Inflammatory macrophage treated with lipopolysaccharide for 4 hours (primary cell): ENCODE measurements around the gene CUTA.
A peak's percentile ranks its signal among the peaks of the same experiment; 100 is the strongest.
"Not testable (repeated sequence)": the region's sequence is repeated elsewhere in the genome, so short reads cannot be mapped to it uniquely, and the experiment has no call there.

Experiments
- DNase-seq: peaks from one replicate; pipeline ENCODE4 v3.0.0-alpha.2; 2020

The CUTA gene

DNA sequence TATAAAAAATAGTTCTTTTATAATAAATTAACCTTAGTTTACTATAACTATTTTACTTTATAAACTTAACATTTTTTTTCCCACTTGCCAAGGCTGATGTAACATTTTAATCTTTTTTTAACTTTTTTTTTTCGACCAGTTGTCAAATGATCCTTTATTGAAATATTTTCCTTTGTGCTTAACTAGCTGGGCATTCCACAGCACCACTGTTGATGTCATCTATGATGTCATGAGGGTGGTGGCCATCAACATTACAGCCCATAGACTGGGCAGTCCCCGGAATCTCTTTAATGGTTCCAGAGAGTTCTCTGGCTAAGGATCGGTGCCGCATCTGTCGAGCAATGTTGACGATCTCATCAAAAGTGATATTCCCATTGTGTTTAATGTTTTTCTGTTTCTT, 18.0 kb downstream of the CUTA start:
- DNase-seq: not testable (repeated sequence)

DNA sequence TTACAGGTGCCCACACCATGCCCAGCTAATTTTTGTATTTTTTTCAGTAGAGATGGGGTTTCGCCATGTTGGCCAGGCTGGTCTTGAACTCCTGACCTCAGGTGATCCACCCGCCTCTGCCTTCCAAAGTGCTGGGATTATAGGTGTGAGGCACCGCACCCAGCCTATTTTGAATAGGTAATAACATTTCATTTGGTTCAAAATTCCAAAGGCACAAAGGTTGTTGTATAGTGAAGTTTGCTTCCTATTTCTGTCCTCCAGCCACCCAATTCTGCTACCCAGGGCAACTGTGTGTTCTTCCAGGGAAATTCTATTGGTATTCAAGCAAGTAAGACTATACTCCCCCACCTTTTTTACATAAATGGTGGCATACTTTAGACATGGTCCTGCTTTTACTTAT, 19.3 kb downstream of the CUTA start:
- DNase-seq: not testable (repeated sequence)

DNA sequence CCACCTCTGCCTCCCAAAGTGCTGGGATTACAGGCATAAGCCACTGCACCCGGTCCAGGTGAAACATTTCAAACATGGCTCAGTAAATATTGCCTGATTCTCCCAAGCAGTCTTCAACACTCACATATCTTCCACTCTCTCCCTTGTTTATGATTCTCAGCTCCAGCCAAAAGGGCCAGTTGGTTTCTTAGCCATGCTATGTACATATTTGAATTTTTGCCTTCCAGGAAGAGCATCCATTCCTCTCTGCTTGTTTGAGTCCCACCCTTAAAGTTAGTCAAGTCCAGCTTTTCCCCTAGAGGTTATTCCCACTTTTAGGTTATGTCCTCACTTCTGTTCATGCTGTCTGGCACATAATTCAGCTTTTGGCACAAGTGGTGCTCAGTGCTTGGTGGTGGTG, 20.4 kb downstream of the CUTA start:
- no peak for DNase-seq

DNA sequence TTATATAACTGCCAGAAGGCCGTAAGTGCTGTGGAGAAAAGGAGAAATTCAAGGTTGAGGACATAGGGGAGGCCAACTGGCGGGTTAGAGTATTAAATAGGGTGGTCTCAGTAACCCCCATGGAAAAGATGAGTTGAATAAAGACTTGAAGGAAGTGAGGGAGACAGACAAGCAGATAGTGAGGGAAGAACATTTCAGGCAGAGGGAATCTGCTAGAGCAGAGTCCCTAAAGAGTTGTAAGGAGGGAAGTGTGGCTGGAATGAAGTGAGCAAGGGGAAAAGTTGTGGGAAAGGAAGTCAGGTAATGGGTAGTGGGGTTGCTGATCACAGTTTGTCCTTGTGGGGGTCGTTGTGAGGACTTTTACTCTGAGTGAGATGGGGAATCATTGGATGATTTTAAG, 24.9 kb downstream of the CUTA start:
- no peak for DNase-seq

DNA sequence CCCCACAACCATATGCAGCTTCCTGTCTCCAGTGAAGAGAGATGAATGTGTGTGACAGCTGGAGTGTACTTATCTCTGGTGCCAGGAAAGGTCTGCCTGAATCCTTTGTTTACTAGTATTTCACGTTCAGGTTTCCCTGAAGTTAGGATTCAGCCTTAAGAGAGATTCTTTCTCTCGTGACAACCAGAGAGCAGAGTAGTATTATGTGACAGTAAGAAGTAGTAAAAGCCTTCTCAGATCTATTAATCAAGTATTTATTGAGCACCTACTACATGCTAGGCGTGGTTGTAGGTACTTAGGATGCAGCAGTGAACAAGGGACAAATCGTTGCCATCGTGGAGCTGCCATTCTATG, 25.3 kb downstream of the CUTA start:
- DNase-seq: no peak

DNA sequence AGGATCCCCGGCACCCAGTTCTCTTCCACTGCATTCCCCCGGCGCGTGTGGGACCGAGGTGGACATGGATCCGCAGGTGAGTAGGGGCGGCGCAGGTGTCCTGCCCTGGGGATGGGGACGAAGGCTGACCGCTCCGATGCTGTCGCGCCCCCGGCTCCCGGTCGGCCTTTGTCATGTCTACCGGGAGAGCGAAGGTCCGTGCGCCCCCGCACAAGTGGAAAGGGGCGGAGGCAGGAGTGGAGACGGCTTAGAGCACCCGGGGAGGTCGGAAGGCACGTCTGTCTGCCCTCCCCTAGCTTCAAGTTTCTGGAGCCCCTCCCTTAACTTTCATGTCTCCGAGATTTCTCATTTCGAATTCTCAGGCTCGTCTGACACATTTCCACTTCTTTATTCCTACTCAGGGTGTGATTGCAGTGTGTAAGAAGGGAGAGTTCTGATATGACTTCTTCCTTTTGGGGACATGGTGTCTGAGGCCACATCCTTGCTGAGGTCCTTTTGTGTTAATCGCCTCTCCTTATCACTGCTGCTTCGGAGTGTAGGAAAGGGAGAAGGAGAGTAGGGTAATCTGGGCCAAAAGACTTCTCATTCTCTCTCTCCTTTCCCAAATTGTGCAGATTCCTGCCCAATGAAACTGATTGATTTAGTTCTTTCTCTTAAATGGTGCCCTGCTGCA, 25.8 kb downstream of the CUTA start:
- peak; percentile 64 for DNase-seq

DNA sequence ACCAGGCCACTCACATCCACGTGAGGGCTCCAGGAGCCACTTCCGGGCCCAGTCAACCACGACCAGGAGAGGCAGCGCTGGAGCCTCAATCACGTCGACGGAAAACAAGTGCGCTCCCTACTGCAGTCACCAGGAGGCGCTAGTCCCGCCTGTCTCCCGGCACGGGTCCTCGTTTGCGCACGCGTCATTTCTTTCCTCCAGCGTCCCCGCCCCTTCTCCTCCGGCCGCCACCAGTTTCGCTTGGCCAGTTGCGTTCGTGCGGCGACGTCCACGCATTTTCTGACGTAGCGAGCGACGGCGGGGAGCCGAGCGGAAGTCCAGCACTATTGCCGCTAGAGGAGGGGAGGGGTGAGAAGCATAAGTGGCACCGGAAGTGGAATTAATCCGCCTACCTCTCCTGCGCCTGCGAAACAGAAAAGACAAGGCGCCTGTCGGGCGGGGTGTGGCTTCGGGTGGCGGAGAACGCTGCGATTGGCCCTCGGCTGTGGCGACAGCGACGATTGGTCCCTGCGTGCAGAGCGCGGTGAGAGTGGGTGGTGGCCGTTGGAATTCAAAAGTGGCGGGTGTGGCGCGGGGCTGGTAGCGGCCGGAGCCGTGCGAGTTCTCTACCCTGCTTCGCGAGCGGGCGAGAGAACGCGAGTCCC, 26.5 kb downstream of the CUTA start, which contains the start of gene KIFC1:
Gene KIFC1 (plus strand): TSS at position 546 of the 644 bp plus-strand sequence. CDS start 163 bp downstream, outside the sequence.
- peak; percentile 100 for DNase-seq

DNA sequence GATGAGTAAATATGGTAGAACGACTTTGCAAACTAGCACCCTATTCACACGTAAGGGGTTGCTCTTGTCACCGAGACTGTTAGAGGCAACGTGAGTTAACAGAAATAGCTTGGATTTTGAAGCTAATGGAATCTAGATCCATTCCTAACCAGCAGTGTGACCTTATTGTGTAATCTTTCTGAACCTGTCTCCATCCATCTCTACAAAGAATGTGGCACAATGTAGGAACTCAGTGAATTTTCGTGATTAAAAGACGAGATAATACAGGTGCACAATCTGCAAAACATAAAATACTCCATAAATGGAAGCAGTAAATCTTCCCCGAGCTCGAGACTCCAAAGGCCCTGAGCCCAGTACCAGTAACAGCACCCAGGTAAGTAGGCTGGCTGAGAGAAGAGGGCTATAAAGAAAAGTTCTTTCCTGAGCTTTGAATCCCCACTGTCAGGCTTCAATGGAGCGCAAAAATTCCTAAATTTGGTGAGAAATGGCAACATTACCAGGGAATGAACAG, 27.1 kb downstream of the CUTA start:
- DNase-seq: no peak

DNA sequence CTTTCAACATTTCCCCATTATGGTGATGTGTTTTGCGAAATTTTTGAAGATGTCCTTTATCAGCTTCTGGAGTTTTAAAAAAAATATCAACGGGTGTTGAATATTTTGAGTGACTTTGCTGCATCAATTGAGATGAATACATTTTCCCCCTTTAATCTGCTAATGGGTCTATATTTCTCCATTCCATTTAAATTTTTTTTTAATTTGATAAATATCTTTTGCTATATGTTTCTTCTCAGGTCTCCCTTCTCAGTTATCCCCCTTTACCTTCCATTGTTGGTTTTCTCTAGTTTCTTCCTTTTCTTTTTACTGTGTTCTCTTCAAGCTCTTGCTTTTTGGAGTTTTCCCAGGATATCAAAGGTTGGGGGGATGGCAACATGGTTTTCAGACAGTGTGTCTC, 27.7 kb downstream of the CUTA start:
- DNase-seq: no peak

DNA sequence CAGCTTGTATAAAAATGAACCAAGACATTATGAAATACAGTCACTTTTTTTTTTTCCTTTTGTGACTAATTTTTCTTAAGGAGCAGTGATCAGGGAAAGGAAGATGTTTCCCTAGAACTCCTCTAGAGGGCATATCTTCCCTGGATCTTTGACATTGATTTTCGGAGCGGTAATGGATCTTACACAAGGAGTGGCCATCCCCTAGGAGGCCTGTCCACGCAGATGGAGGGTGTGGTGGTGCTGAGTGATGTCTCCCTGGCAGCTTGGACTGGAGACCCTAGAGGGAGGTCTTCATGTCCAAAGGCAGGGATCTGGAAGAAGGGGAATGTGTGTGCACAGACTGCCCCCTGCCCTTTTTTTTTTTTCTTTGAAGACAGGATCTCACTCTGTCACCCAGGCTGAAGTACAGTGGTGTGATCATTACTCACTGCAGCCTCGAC, 33.3 kb downstream of the CUTA start:
- peak; percentile 34 for DNase-seq

DNA sequence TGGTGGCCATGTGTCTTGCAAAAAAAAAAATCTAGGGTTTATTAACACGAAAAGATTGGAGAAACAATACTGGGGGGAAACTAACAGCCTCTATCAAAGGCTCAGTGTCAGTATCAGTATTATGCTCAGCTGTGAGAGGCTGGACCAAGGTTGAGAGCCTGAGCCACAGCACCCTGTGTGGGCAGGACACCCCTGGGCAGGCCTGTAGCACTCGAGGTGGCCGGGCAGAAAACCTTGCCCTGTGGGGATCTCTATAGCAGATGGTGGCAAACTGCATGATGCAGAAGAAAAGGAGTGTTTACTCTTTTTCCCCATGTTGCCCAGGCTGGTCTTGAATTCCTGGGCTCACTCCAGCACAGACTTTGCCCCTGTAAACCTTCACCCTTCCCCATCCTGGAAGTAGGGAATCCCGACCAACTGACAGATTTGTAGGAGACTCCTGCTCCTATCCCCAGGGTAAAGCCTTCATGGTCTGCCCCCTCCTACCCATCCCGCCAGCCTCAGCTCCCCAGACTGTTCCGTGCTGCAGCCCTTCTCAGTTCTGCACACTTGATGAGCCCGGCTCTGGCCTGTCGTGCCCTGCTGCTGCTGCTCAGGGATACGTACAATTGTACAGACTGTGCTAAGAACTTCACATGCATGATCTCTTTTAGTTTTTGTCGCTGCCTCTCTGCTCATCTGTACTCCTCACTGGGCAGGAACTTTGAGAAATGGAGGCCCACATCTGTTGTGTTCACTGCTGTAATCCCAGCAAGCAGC, 34.3 kb downstream of the CUTA start:
- DNase-seq: no peak

DNA sequence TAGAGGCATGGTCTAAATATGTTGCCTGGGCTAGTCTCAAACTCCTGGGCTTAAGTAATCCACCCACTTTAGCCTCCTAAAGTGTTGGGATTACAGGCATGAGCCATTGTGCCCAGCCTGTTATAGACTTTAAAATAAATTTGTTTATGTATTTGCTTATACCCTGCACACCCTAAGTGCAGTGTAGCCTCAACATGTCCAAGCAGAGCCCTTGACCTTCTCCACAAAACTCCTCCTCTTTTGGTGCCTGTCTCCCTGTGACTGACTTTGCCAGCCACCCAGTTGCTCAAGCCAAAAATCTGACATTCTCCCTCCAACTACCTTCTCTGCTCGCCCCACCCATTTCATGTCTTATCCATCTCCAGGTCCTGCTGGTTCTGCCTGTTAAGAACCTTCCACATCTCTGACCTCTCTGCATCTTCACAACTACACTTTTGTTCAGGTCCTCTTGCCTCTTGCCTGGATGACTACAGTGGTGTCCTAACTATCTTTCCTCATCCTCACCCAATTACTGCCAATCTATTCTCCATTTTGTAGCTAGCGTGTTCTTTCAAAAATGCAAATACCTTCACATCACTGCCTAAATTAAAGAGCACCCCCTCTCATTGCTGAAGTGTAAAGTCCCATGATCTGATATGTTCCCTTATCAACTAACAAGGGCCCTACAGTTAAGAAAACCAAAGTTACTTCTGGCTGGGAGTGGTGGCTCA, 37.5 kb downstream of the CUTA start:
- DNase-seq: no peak

DNA sequence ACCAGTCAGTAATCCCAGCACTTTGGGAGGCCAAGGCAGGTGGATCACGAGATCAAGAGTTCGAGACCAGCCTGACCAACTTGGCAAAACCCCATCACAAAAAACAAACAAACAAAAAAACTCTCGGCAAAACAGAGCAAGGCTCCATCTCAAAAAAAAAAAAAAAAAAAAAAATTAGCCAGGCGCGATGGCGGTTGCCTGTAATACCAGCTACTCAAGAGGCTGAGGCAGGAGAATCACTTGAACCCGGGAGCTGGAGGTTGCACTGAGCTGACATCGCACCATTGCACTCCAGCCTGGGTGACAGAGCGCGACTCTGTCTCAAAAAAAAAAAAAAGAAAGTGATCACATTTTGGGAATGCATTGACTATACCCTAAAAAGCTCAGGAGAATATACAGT, 38.7 kb downstream of the CUTA start:
- DNase-seq: not testable (repeated sequence)

DNA sequence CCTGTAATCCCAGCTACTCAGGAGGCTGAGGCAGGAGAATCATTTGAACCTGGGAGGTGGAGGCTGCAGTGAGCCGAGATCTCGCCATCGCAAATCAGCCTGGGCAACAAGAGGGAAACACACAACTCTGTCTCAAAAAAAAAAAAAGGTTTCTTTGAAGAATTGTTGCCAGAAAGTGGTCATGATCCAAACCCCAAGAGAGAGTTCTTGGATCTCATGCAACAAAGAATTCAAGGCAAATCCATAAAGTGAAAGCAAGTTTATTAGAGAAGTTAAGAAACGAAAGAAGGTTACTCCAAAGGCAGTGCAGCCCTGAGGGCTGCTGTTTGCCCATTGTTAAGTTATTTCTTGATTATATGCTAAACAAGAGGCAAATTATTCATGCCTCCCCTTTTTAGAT, 40.7 kb downstream of the CUTA start:
- DNase-seq: peak; percentile 14

DNA sequence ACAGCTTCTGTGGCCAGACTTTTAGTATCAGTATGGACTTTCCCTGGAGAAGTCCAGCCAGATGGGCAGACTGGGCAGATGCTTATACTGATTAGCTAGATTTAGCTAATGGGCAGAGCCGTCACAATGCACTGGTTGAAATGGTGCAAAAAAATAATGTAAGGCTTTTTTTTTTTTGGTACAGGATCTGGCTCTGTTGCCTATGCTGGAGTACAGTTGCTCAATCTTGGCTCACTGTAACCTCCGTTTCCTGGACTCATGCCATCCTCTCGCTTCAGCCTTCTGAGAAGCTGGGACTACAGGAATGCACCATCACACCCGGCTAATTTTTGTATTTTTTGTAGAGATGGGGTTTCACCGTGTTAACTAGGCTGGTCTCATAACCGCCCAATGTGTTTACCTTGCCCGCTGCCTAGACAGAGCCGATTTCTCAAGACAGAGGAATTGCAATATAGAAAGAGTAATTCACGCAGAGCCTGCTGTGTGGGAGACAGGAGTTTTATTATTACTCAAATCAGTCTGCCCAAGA, 42.7 kb downstream of the CUTA start:
- DNase-seq: peak; percentile 79

DNA sequence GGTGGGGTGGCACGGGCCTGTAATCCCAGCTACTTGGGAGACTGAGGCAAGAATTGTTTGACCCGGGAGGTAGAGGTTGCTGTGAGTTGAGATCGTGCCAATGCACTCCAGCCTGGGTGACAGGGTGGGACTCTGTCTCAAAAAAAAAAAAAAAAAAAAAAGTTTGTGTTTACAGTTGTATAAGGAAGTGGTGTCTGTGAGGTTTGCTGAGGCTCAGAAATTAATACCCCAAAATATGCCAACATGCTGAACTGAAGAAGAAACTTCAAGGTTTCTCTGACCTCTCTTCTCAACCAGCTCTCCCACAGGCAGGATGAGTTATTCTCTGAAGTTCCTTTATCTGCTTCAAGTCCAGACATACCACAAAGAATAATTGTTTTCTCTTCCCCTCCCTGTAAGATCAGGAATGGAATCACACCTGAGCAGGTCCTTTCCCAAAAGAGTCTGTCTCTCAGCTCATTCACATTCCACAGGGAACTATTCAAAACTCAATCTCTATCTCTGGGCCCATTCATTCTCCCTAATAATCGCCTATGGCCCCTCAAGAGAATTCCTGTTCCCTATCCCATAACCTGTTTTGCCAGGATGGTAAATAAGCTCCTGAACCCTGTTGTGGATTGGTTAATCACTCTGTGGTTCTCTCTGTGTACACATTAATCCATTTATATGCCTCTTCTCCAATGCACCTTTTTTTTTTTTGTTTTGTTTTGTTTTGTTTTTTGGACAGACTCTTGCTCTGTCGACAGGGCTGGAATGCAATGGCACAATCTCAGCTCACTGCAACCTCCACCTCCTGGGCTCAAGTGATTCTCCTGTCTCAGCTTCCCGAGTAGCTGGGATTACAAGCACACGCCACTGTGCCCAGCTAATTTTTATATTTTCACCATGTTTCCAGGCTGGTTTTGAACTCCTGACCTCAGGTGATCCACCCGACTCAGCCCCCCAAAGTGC, 43.7 kb downstream of the CUTA start:
- DNase-seq: no peak

DNA sequence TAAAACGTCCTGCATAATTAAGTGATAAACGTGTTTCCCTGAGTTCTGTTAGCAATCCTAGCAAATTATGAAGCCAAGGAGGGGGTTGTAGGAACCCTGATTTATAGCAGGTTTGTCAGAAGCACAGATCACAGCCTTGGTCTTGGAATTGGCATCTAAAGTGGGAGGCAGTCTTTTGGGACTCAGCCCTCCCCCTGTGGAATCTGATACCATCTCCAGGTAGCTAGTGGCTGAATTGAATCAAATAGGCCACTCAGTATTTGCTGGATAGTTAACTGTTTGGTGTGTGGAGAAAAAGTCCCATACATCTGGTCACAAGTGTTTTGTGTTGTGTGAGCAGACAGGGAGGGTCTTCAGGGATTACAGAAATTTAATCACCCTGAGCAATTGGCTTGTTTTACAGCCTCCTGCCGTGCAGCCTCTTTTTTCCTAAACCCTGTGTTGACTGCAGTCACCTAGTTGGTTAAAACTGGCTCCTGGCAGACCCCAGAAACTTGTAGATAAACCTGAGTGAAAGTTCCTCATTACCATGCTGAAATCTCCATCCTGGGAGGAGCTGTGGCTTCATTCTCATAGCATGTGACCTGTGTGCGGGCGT, 45.3 kb downstream of the CUTA start:
- peak; percentile 12 for DNase-seq

DNA sequence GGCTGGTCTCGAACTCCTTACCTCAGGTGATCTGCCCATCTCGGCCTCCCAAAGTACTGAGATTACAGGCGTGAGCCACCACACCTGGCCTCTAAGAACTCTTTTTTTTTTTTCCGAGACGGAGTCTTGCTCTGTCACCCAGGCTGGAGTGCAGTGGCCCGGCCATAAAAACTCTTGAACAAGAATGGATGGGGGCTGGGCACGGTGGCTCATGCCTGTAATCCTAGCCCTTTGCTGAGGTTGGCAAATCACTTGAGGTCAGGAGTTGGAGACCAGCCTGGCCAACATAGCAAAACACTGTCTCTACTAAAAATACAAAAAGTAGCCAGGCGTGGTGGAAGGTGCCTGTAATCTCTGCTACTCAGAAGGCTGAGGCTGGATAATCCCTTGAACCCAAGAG, 46.0 kb downstream of the CUTA start:
- not testable (repeated sequence) for DNase-seq

DNA sequence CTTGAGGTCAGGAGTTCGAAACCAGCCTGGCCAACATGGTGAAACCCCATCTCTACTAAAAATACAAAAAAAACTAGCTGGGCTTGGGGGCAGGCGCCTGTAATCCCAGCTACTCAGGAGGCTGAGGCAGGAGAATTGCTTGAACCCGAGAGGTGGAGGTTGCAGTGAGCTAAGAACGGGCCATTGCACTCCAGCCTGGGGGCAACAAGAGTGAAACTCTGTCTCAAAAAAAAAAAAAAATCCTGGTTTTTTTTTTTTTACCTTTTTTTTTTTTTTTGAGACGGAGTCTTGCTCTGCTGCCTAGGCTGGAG, 50.2 kb downstream of the CUTA start:
- not testable (repeated sequence) for DNase-seq

DNA sequence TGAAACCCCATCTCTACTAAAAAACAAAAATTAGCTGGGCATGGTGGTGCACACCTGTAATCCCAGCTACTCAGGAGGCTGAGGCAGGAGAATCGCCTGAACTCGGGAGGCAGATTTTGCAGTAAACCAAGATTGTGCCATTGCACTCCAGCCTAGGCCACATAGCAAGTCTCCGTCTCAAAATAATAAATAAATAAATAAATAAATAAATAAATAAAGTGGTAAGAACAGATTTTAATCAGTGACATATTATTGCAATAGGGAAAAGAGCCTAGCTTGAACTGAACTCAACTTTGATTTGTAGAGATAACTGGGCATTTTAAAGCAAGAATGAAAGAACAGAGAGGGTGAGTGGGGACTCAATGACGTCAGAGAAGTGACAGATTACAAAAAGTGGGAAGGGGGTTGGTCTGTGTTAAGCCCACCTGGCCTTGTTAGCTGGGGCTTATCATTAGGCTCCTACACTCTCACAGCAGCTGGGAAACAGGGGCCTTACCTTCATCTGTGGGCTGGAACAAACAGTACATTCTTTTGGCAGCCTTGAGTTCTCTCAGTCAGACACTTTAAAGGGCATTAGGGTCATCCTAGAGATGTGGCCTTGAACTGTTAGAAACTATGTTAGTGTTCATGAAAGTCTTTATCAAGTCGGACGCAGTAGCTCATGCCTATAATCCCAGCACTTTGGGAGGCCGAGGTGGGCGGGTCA, 50.7 kb downstream of the CUTA start:
- no peak for DNase-seq
